ENCODE results near the gene HABP4. TPM values are rescaled to one million over a fixed set of nuclear protein-coding genes. Genes with fewer than 3 reads are reported as not detected.

Gene HABP4
- total RNA-seq, 1 donor from 2014 or later = 6.6 TPM

DNA sequence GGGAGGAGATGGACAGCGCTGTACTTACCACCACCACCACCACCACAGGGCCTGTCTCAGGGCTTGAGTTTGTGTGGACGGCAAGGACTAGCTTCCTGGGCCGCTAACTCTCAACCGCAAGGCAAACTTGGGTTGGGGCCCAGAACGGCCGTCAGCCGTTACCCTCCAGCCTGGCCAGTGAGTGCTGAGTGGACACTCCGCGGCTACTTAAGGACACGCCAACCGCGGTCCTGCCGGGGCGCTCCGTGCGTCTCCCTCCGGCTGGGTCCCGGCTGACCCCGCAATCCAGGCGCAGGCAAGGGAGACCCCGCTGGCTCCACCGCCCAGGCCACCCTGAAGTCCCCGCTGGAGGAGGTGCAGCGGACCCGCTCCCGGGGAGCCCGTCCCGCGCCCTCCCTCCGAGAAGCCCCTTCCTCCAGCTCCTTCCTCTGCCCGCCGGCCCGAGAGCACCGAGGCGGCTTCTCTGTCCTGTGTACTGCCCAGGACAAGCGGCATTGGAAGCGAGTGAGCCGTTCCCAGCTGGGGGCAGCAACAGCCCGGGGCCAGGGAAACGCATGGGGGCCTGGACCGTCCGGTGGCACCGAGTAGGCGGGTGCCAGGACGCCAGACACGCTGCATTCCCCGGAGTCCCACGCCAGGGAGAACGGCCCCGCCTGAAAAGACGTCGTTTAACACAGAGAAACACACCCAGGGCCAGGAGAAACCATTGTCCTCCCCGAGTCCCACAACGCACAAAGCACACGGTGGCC is 46.6 kb downstream of the HABP4 start:
- Histone ChIP-seq H3K36me3 (ENCODE audit: control insufficient read depth, insufficient read depth, low read length) (no peaks in the 10 kb centered on the region), H3K4me3 (ENCODE audit: low read depth, low read length) (no peak overlapping the region), H3K27me3 (ENCODE audit: control insufficient read depth, insufficient read depth, low read length) (no peaks in the 10 kb centered on the region)
- DNase-seq (ENCODE audit: low read depth) (no peak), FAIRE-seq (no peak)
- TF ChIP-seq, protein P1, sequence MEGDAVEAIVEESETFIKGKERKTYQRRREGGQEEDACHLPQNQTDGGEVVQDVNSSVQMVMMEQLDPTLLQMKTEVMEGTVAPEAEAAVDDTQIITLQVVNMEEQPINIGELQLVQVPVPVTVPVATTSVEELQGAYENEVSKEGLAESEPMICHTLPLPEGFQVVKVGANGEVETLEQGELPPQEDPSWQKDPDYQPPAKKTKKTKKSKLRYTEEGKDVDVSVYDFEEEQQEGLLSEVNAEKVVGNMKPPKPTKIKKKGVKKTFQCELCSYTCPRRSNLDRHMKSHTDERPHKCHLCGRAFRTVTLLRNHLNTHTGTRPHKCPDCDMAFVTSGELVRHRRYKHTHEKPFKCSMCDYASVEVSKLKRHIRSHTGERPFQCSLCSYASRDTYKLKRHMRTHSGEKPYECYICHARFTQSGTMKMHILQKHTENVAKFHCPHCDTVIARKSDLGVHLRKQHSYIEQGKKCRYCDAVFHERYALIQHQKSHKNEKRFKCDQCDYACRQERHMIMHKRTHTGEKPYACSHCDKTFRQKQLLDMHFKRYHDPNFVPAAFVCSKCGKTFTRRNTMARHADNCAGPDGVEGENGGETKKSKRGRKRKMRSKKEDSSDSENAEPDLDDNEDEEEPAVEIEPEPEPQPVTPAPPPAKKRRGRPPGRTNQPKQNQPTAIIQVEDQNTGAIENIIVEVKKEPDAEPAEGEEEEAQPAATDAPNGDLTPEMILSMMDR (IDR thresholded peaks at IDR 0.05; ENCODE audit: insufficient read depth, low read length, severe bottlenecking) = no peak

GRCh38 chr9:96497117-96497399 is 47.1 kb downstream of the HABP4 start:
- FAIRE-seq (no peak), DNase-seq (ENCODE audit: low read depth) (no peak)
- no peaks in the 10 kb centered on the region for H3K27me3 ChIP-seq (ENCODE audit: control insufficient read depth, insufficient read depth, low read length)
- H3K36me3 ChIP-seq (ENCODE audit: control insufficient read depth, insufficient read depth, low read length) = no peaks in the 10 kb centered on the region
- TF ChIP-seq, protein P1 (IDR thresholded peaks at IDR 0.05; ENCODE audit: insufficient read depth, low read length, severe bottlenecking) = no peak
- H3K4me3 ChIP-seq (ENCODE audit: low read depth, low read length) = no peak overlapping the region

DNA sequence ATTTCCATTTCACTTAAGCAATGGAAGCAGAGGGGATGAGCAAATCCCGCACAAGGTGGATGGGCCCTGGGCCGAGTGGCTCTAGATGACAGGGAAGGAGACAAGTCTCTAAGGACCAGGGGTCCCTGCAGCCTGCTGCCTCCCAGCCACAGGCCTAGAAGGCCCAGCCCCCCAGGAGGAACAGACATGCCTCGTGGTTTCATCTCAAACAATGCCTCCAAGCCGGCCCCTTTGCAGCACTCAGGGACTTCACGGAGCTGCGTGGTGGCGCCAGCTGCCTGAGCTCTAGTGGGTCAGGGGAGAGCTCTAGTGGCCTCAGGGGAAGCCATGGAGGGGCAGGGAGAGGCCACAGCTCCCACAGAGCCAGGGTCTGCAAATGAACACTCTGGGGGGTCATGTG is 48.8 kb downstream of the HABP4 start:
- FAIRE-seq (no peak), DNase-seq (ENCODE audit: low read depth) (no peak)
- H3K27me3 ChIP-seq (ENCODE audit: control insufficient read depth, insufficient read depth, low read length) = no peaks in the 10 kb centered on the region
- H3K36me3 ChIP-seq (ENCODE audit: control insufficient read depth, insufficient read depth, low read length) = no peaks in the 10 kb centered on the region
- H3K4me3 ChIP-seq (ENCODE audit: low read depth, low read length) = no peak overlapping the region
- TF ChIP-seq, protein P1 (IDR thresholded peaks at IDR 0.05; ENCODE audit: insufficient read depth, low read length, severe bottlenecking) = no peak

DNA sequence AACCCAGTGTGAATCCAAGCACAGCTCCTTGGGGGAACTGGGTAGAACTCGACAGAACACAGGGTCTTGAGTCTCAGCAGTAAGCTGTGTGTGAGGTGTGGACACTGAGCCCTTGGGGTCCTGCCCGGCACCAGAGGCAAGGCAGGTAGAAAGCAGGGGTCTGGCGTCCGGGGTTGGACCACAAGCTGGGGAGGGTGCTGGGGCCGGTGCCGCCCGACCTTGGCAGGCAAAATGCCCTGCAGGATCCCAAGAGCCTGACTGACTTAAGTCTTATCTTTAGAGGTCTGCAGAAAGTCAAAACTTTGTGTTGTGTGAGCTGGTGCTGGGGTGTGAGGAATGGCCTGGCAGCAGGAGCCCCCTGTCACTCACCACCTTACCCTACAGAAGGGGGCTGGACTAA is 49.3 kb downstream of the HABP4 start:
- no peak overlapping the region for H3K4me3 ChIP-seq (ENCODE audit: low read depth, low read length)
- TF ChIP-seq, protein P1 (IDR thresholded peaks at IDR 0.05; ENCODE audit: insufficient read depth, low read length, severe bottlenecking) = no peak
- FAIRE-seq (no peak), DNase-seq (ENCODE audit: low read depth) (no peak)
- no peaks in the 10 kb centered on the region for H3K27me3 ChIP-seq (ENCODE audit: control insufficient read depth, insufficient read depth, low read length)
- H3K36me3 ChIP-seq (ENCODE audit: control insufficient read depth, insufficient read depth, low read length) = no peaks in the 10 kb centered on the region

DNA sequence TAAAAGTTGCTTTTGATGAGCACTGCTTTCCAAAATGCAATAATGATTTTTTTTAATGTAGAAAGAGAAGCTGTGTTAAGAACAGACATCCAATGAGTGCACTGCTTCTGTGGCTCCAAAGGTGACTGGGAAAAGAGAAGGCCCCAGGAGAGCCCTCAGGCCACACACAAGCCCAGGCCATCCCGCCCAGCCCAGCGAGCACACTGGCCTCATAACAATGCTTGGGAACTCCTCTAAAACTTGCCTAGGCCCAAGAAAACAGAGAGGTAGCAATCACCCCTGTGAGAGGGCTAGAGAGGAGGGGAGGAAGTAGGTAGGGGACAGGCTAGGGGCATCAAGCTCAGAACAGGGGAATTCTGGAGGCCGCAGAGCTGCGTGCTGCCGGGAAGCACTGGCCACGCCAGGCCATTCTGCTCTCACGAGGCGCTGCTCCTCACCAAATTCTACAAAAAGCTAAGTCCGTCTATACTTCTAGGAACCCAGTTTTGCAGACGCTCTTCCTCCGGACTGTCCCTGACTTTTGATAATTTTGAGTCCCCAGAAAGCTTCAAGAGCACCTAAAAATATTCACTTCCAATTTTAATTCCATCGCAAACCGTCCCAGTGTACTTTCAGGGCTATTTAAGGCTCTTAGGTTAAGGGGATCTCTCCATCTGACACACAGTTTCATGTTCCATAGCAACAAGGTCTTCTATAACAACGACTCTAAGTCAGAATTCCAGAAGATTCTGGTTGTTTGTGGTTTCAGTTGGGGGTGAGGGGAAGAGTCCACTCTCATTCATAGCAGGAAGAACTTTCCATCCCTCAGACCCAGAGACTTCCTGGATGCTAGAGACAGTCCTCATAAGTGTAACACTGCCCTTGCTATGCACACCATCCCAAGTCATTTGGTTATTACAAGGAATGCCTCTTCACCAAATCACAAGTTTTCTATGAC is 51.0 kb downstream of the HABP4 start:
- no peak for DNase-seq (ENCODE audit: low read depth)
- TF ChIP-seq, protein P1 (IDR thresholded peaks at IDR 0.05; ENCODE audit: insufficient read depth, low read length, severe bottlenecking) = no peak
- no peak for FAIRE-seq
- no peak overlapping the region for H3K4me3 ChIP-seq (ENCODE audit: low read depth, low read length)
- H3K36me3 ChIP-seq (ENCODE audit: control insufficient read depth, insufficient read depth, low read length) = no peaks in the 10 kb centered on the region
- no peaks in the 10 kb centered on the region for H3K27me3 ChIP-seq (ENCODE audit: control insufficient read depth, insufficient read depth, low read length)

All from bronchial epithelial cell (primary cell).